Fibroblast of mammary gland (primary cell): Measurements from ENCODE around the gene KDM5C.

Experiments used
- DNase-seq: peaks from one replicate; pipeline ENCODE4 v3.0.0-alpha.2; 2010; ENCODE audit warnings: low read depth
- H3K4me3 ChIP-seq: 2 replicates; pipeline ENCODE4 v1.5.1; 2011; ENCODE audit warnings: low read depth, mild to moderate bottlenecking, low read length, moderate library complexity; ENCODE audit not compliant: control insufficient read depth
- TF ChIP-seq, protein P1 (sequence below): conservative IDR thresholded peaks from 2 replicates; pipeline ENCODE4 v1.5.1; 2011; ENCODE audit warnings: low read depth, low read length, inconsistent platforms; ENCODE audit not compliant: control insufficient read depth, insufficient read depth

KDM5C gene

DNA sequence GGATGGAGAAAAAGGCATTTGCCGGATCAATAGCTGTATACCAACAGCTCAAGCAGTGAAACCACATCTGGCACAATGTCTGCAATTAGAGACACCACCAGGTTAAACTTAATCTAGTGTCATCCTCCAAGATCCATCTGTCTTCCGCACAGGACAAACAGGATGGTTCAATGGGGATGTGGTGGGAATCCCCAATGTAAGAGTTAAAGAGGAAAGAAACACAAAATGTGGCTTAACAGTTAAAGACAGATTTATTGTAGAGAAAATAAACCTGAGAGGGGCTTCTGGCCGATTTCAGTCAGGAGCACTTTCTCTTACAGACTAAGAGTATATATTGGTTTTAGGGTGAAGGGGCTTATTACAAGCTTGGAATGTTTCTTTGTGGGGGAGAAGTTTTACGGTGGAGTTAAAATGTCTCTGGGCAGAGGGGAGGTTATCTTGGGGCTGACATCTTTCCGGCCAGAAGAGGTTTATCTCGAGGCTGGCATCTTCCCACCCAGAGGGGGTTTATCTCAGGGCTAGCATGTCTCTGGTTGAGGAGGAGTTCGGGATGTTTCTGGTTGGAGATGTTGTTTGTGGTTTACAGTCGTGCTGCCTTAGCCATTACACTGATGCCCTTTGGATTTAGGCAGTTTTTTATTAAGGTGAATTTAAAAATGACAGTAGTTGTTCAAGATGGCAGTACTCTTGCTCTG is 69.3 kb downstream of the KDM5C start:
- TF ChIP-seq, protein P1, sequence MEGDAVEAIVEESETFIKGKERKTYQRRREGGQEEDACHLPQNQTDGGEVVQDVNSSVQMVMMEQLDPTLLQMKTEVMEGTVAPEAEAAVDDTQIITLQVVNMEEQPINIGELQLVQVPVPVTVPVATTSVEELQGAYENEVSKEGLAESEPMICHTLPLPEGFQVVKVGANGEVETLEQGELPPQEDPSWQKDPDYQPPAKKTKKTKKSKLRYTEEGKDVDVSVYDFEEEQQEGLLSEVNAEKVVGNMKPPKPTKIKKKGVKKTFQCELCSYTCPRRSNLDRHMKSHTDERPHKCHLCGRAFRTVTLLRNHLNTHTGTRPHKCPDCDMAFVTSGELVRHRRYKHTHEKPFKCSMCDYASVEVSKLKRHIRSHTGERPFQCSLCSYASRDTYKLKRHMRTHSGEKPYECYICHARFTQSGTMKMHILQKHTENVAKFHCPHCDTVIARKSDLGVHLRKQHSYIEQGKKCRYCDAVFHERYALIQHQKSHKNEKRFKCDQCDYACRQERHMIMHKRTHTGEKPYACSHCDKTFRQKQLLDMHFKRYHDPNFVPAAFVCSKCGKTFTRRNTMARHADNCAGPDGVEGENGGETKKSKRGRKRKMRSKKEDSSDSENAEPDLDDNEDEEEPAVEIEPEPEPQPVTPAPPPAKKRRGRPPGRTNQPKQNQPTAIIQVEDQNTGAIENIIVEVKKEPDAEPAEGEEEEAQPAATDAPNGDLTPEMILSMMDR, result no peak
- no peak for DNase-seq
- no peak overlapping the region for H3K4me3 ChIP-seq

DNA sequence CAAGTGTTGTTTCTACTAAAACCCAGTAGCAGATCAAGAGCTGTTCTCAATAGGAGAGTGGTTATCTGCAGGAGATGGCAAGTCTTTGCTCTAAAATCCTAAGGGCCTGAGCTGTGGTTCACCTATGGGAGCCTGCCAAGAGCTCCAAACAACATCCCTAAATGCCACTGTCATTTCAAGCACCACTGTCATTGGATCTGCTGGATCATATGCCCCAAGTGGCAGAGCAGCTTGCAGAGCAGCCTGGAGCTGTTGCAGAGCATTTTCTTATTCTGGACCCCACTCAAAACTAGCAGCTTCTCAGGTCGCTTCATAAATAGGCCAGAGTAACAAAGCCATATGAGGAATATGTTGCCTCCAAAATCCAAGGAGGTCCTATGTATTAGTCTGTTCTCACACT is 71.4 kb downstream of the KDM5C start:
- no peak for DNase-seq
- no peak overlapping the region for H3K4me3 ChIP-seq
- TF ChIP-seq, protein P1, result no peak
